ENCODE data around the gene MYH13.

DNA sequence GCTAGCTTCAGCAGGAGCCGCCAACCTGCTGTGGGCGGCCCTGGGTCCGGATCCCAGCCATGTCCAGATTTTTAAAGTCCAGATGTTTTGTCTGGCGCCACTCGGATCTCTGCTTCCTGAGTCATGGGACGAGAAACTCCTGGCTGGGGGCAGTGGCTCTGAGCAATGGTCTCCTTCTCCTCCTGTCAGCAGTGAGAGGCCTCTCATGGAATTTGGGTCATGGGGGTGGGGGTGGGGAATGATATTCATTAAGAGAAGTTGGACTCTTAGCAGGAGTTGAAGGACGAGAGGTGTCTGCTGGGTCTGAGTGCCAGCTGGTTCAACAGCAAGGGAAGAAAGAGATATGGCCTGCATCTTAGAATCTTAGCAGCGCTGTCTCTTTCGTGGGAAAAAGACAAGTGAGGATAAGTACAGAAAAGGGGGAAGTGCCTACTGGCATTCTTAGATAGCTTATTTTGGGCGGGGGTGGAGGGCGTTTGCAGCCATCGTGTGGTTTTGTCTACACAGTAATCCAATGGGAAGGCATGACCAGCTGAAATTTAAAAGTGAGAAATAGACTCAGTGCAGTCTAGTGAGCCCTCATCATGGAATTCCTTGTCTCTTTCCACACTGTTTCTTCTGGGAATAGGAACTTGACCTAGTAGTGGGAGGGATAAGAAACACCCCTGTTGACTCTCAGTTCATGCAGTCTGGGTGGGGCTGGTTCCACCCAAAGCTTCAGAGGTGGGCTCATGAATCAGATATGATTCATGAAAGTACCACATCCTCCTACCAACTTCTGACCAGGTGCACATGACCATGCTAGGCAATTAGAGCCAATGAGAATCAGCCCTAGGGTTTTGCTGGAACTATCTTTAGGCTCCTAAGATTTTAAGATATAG is 80.5 kb downstream of the MYH13 start:
- TF ChIP-seq, protein P1, sequence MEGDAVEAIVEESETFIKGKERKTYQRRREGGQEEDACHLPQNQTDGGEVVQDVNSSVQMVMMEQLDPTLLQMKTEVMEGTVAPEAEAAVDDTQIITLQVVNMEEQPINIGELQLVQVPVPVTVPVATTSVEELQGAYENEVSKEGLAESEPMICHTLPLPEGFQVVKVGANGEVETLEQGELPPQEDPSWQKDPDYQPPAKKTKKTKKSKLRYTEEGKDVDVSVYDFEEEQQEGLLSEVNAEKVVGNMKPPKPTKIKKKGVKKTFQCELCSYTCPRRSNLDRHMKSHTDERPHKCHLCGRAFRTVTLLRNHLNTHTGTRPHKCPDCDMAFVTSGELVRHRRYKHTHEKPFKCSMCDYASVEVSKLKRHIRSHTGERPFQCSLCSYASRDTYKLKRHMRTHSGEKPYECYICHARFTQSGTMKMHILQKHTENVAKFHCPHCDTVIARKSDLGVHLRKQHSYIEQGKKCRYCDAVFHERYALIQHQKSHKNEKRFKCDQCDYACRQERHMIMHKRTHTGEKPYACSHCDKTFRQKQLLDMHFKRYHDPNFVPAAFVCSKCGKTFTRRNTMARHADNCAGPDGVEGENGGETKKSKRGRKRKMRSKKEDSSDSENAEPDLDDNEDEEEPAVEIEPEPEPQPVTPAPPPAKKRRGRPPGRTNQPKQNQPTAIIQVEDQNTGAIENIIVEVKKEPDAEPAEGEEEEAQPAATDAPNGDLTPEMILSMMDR (IDR thresholded peaks at IDR 0.05), result no peak
- TF ChIP-seq POLR2A (IDR thresholded peaks at IDR 0.05), result no peak
